ENCODE measurements around the gene ARFGAP3. TPM values are rescaled to one million over a fixed set of nuclear protein-coding genes. Genes with fewer than 3 reads are reported as not detected.

The ARFGAP3 gene
- polyA plus RNA-seq, 4 donors: 44.3 to 55.1 (median 49.7) TPM

GRCh38 chr22:42865536-42865935 lies 8.5 kb upstream of the ARFGAP3 start:
- DNase-seq (ENCODE audit: low read depth in 4 of 4, low spot score in 2 of 4): no peak

DNA sequence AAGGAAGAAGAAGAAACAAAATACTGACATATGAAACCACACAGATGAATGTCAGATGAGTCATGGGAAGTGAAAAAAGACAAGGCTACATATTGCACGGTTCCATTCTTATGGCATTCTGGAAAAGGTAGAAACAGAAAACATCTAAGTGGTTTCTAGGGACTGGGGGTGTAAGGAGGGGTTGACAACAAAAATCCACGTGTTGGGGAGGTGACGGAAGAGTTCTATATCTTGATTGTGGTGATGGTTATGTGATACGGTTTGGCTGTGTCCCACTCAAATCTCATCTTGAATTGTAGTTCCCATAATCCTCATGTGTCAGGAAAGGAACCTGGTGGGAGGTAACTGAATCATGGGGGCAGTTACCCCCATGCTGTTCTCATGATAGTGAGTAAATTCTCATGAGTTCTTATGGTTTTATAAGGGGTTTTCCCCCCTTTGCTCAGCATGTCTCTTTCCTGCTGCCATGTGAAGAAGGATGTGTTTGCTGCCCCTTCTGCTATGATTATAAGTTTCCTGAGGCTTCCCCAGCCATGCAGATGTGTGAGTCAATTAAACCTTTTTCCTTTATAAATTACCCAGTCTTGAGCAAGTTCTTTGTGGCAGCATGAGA lies 6.4 kb upstream of the ARFGAP3 start:
- DNase-seq (ENCODE audit: low read depth in 4 of 4, low spot score in 2 of 4): no peak

DNA sequence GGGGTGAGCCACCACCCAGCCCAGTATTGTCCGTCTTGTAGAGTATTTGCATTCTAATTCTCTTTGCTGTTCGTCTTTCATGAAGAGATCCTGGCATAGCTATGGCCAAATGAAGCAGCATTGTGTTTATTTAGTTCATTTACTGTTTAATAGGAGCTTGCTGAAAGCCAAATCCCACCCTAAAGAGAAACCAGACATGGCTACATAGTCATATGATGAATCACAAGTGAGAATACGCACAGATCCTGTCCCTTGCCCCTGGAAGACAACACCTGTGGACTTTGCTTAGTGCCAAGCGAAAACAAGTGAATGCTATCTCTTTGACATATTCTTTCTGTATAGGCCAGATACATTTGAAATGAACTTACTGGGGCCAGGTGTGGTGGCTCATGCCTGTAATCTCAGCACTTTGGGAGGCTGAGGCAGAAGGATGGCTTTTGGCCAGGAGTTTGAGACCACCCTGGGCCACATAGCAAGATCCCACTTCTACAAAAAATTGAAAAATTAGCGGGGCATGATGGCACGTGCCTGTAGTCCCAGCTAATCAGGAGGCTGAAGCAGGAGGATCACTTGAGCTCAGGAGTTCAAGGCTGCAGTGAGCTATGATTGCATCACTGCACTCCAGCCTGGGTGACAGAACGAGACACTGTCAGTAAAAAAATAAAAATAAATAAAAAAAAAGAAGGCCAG lies 5.1 kb upstream of the ARFGAP3 start:
- DNase-seq (ENCODE audit: low read depth in 4 of 4, low spot score in 2 of 4): no peak

DNA sequence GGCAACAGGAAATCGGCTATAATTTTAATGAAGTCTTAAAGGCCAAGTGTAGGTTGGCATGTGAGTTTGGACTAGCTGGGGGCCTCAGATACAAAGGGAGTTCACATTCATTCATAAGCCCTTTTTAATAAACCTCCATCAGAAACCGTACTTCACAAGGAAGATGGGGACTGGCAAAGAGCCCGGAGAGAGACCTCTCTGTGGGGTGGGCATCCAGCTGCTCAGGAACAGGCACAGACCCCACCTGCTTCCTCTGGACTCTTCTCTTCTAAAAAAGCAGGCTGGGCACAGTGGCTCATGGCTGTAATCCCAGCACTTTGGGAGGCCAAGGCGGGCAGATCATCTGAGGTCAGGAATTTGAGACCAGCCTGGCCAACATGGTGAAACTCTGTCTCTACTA lies 3.9 kb upstream of the ARFGAP3 start:
- no peak for DNase-seq (ENCODE audit: low read depth in 4 of 4, low spot score in 2 of 4)

- no peak for DNase-seq (ENCODE audit: low read depth in 4 of 4, low spot score in 2 of 4)
Observed at GRCh38 chr22:42857845-42858481, 890 bp upstream of the ARFGAP3 start.

DNA sequence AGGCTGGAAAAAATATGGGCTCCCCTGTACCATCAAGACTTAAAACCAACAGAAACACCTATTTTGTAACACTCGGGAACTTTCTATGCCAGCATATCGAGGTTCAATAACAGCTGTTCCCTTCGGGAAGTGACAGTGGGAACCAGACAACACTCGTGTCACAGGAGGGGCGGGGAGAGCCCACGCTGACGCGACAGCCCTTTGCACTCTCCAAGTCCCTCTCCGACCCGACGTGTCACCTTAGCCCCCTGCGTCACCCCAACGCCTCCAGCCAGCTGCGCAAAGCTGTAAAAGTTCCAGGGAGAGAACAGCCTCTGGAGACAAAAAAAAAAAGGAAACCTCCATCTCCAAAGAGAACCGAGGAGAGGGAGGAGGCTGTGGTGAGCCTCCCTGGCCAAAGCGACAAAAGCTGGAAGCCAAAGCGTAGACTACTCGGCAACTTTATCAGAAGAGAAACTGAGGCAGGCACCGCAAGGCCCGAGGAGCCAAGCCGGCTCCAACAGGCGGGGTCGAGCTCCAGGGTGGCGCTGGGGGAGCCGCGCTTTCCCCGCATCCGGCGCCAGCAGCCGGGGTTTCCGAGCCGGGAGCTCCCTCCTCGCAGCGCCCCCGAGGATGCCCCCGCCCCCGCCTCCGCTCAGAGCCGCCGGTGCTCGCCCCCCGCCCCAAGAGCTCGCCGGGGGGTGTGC lies 751 bp downstream of the ARFGAP3 start:
- DNase-seq (ENCODE audit: low read depth in 4 of 4, low spot score in 2 of 4): peak; percentile 16 to 37 (median 21)

GRCh38 chr22:42855721-42856120 lies 1.4 kb downstream of the ARFGAP3 start:
- peak in 1 of 4 donors; percentile 4 for DNase-seq (ENCODE audit: low read depth in 4 of 4, low spot score in 2 of 4)

DNA sequence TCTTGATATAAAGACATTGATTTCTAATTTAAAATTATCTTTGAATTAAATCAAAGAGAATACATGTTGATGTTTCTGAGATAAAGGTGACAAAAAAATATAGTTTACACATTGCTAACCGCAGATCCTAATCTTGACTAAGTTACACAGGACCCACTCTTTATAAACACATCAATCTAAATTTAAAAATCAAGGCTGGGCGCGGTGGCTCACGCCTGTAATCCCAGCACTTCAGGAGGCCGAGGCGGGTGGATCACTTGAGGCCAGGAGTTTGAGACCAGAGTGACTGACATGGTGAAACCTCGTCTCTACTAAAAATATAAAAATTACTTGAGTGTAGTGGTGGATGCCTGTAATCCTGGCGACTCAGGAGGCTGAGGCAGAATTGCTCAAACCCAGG lies 1.9 kb downstream of the ARFGAP3 start:
- DNase-seq (ENCODE audit: low read depth in 4 of 4, low spot score in 2 of 4): no peak

- DNase-seq (ENCODE audit: low read depth in 4 of 4, low spot score in 2 of 4): no peak
Observed at GRCh38 chr22:42848941-42849550, 8.0 kb downstream of the ARFGAP3 start.

GRCh38 chr22:42847110-42847509 lies 10.0 kb downstream of the ARFGAP3 start:
- no peak for DNase-seq (ENCODE audit: low read depth in 4 of 4, low spot score in 2 of 4)

GRCh38 chr22:42844756-42845155 lies 12.3 kb downstream of the ARFGAP3 start:
- no peak for DNase-seq (ENCODE audit: low read depth in 4 of 4, low spot score in 2 of 4)

DNA sequence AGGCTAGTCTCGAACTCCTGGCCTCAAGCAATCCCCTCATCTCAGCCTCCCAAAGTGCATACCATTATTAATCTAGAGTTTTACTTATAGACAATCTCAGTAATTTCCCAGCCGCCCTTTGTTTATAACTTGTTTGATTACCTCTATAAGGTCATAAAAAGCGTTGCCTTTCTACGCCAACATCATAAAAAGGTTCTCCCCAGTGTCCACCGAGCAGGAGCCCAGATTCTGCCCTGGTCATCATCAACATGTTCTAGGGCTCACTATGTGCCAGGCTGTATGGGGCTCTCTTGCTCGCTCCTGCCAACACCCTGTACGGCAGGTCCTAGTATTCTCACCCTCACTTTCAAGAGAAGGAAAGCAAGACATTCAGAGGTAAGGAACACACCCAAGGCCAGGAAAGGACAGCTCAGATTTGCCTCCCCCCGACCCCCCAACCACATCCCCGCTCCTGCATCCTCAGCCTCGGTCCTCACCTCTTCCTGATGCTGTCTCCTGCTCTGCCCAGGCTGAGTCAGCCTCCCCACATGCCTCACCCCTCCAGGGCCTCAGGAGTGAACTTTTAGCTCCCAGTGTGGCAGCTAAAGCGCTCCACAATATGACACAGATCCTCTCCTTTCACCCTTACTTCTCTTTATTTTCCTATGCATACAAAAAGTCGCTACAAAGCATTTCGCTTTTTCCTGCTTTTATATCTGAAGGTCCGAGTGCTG lies 14.3 kb downstream of the ARFGAP3 start:
- no peak for DNase-seq (ENCODE audit: low read depth in 4 of 4, low spot score in 2 of 4)

DNA sequence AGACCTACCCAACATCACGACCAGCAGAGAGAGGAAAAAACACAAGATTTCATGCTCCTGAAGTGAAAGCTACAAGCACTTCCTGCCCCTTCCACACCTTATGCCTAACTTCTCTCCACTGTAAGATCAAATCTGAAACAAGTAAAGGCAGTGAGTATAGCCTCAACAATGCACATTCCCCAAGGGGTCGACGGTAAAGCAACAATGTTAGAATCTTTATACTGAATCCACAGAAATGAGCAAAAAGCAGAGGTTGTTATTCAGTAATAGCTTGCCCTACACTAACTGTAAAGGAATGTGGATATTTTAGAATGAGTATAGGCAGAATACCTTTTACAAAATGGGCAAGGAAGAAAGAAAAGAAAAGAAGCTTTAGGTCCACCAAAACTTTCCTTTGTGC lies 15.6 kb downstream of the ARFGAP3 start:
- DNase-seq (ENCODE audit: low read depth in 4 of 4, low spot score in 2 of 4): no peak

GRCh38 chr22:42837556-42837955 lies 19.5 kb downstream of the ARFGAP3 start:
- no peak for DNase-seq (ENCODE audit: low read depth in 4 of 4, low spot score in 2 of 4)

DNA sequence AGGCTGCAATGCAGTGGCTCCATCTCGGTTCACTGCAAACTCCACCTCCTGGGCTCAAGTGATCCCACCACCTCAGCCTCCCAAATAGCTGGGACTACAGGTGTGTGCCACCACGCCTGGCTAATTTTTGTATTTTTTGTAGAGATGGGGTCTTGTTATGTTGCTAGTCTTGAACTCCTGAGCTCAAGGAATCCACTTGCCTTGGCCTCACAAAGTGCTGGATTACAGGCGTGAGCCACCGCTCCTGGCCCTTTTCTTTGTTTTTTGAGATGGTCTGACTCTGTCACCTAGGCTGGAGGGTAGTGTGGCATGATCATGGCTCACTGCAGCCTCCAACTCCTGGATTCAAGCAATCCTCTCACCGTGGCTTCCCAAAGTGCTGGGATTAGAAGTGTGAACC lies 21.0 kb downstream of the ARFGAP3 start:
- DNase-seq (ENCODE audit: low read depth in 4 of 4, low spot score in 2 of 4): no peak

- DNase-seq (ENCODE audit: low read depth in 4 of 4, low spot score in 2 of 4): no peak
Observed at GRCh38 chr22:42834177-42834949, 22.7 kb downstream of the ARFGAP3 start.

DNA sequence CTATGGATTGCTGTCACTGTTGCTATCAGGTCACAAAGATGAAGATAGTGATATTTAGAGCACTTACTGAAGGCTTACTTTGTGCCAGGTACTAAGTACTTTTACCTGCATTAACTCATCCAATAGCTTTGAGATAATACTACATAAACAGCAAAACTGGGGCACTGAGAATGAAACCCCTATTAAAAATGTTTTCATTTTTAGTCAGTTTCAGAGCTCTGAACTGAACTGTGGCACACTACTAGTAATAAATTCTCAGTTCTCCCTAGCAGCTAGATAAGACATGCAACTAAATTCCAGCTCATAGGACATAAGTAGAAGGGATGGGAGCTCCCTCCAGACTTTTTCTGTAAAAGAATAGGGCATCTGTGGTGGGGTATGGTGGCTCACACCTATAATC lies 24.0 kb downstream of the ARFGAP3 start:
- no peak for DNase-seq (ENCODE audit: low read depth in 4 of 4, low spot score in 2 of 4)

DNA sequence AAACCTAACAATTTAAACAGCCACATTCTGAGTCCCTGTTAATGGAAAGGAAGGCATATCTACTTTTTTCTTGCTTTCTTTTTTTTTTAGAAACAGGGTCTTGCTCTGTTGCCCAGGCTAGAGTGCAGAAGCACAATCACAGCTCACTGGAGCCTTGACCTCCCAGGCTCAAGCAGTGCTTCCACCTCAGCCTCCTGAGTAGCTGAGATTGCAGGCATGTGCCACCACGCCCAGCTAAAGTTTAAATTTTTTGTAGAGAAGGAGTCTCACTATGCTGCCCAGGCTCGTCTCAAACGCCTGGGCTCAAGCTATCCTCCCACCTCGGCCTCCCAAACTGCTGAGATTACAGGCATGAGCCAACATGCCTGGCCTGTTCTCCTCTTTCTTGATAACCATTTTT lies 25.4 kb downstream of the ARFGAP3 start:
- no peak for DNase-seq (ENCODE audit: low read depth in 4 of 4, low spot score in 2 of 4)

- no peak for DNase-seq (ENCODE audit: low read depth in 4 of 4, low spot score in 2 of 4)
Observed at GRCh38 chr22:42830161-42830560, 26.9 kb downstream of the ARFGAP3 start.

GRCh38 chr22:42829302-42829701 lies 27.8 kb downstream of the ARFGAP3 start:
- no peak for DNase-seq (ENCODE audit: low read depth in 4 of 4, low spot score in 2 of 4)

All from left renal cortex interstitium (tissue), 4 donors.